ENCODE measurements around the gene EXOC4.

The EXOC4 gene

DNA sequence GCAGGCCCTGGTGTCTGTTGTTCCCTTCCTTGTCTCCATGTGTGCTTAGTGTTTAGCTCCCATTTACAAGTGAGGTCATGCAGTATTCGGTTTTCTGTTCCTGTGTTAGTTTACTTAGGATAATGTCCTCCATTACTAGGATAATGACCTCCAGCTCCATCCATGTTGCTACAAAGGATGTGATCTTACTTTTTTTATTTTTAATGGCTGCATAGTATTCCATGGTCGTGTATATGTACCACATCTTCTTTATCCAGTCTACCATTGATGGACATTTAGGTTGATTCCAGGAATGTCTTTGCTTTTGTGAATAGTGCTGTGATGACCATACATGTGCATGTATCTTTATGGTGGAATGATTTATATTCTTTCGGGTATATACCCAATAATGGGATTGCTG is 333.4 kb downstream of the EXOC4 start:
- H3K23ac ChIP-seq (ENCODE audit: low read depth, low read length, poor library complexity): no peak overlapping the region
- DNase-seq (ENCODE audit: low spot score): no peak
- H2AK5ac ChIP-seq (ENCODE audit: low read depth, low read length): no peak overlapping the region
- H4K91ac ChIP-seq (ENCODE audit: low read depth, low read length, poor library complexity): no peak overlapping the region
- no peak overlapping the region for H2AFZ ChIP-seq (ENCODE audit: low read length)
- H3K4ac ChIP-seq (ENCODE audit: low read length): no peak overlapping the region
- no peak overlapping the region for H3K18ac ChIP-seq (ENCODE audit: low read length)
- no CpG with 5 or more reads among the region's 3 CpGs for WGBS, 2 donors (ENCODE audit: extremely low coverage in 2 of 2, insufficient read length in 2 of 2, insufficient replicate concordance in 1 of 2)
- H2BK12ac ChIP-seq (ENCODE audit: low read length): no peak overlapping the region
- no peak overlapping the region for H2BK15ac ChIP-seq (ENCODE audit: low read length)
- no peaks in the 10 kb centered on the region for H3K9me3 ChIP-seq (replicated peaks in 1 of 2; ENCODE audit: control insufficient read depth in 2 of 2, insufficient read depth in 1 of 2, low read depth in 1 of 2, low read length in 2 of 2)
- H3K36me3 ChIP-seq (replicated peaks in 1 of 2; ENCODE audit: control insufficient read depth in 2 of 2, insufficient read depth in 2 of 2, low read length in 2 of 2): no peaks in the 10 kb centered on the region
- H3K4me1 ChIP-seq (ENCODE audit: control insufficient read depth in 2 of 2, insufficient read depth in 1 of 2, low read depth in 1 of 2, low read length in 2 of 2): no peaks in the 10 kb centered on the region
- no peak overlapping the region for H2BK120ac ChIP-seq (ENCODE audit: low read depth, low read length)
- no peaks in the 10 kb centered on the region for H3K27me3 ChIP-seq (ENCODE audit: control insufficient read depth in 3 of 3, insufficient read depth in 3 of 3, low read depth in 1 of 3, low read length in 3 of 3)
- no peak overlapping the region for H3K4me3 ChIP-seq (ENCODE audit: low read length in 2 of 2)
- H3K9ac ChIP-seq (ENCODE audit: low read depth, low read length, poor library complexity): no peak overlapping the region
- H3K79me1 ChIP-seq (ENCODE audit: low read depth, low read length): no peaks in the 10 kb centered on the region
- no peak overlapping the region for H3K4me2 ChIP-seq (ENCODE audit: insufficient read depth, low read length, poor library complexity, severe bottlenecking)
- H2BK5ac ChIP-seq (ENCODE audit: low read length): no peak overlapping the region
- H4K8ac ChIP-seq (ENCODE audit: low read depth, low read length): no peak overlapping the region
- no peak overlapping the region for H3K14ac ChIP-seq (ENCODE audit: low read length)
- no peak overlapping the region for H3K27ac ChIP-seq (replicated peaks; ENCODE audit: low read length)

DNA sequence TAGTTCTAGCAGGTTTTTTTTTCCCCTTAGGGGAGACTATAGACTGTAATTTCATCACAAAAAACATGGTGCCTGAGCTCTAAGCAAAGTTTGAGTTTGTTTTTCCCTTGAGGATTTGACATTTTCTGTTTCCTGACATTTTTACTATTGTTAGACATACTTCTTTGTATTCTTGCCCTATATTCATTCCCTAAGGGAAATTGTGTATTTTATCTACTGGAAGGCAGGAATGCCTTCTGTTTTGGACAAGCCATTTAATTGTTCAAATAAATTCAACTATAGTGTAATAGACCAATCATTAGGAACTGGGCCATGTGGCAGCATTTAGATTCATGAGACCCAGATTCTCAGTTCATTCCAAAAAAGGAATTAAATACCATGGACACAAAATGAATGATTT is 335.0 kb downstream of the EXOC4 start:
- Histone ChIP-seq H4K91ac (ENCODE audit: low read depth, low read length, poor library complexity) (no peak overlapping the region), H3K4me2 (ENCODE audit: insufficient read depth, low read length, poor library complexity, severe bottlenecking) (no peak overlapping the region), H3K27ac (replicated peaks; ENCODE audit: low read length) (no peak overlapping the region)

DNA sequence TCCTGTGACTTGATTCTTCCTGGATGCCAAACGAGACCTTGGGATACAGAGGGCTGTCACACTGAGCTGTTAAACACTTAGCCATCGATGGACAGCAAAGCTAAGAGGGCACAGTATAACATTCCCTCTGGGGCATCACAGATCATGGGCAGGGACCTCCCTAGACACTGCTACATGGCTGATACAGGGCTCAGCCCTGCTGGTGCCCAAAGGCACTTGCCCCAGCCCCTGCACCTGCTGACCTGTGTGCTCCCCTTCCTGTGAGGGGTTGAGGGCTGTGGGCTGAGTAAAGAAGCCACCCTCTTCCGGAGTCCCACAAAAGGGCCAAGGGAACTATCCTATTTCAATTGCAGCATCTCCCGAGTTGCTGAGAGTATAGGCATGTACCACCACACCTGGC is 337.9 kb downstream of the EXOC4 start:
- Histone ChIP-seq H3K9me3 (replicated peaks in 1 of 2; ENCODE audit: control insufficient read depth in 2 of 2, insufficient read depth in 1 of 2, low read depth in 1 of 2, low read length in 2 of 2) (no peaks in the 10 kb centered on the region), H3K4ac (ENCODE audit: low read length) (no peak overlapping the region), H3K4me3 (ENCODE audit: low read length in 2 of 2) (no peak overlapping the region), H3K27ac (replicated peaks; ENCODE audit: low read length) (no peak overlapping the region), H2BK120ac (ENCODE audit: low read depth, low read length) (no peak overlapping the region), H3K36me3 (replicated peaks in 1 of 2; ENCODE audit: control insufficient read depth in 2 of 2, insufficient read depth in 2 of 2, low read length in 2 of 2) (no peaks in the 10 kb centered on the region), H3K27me3 (ENCODE audit: control insufficient read depth in 3 of 3, insufficient read depth in 3 of 3, low read depth in 1 of 3, low read length in 3 of 3) (no peaks in the 10 kb centered on the region), H3K18ac (ENCODE audit: low read length) (no peak overlapping the region), H2BK15ac (ENCODE audit: low read length) (no peak overlapping the region), H3K23ac (ENCODE audit: low read depth, low read length, poor library complexity) (no peak overlapping the region), H3K14ac (ENCODE audit: low read length) (no peak overlapping the region), H3K4me2 (ENCODE audit: insufficient read depth, low read length, poor library complexity, severe bottlenecking) (no peak overlapping the region), H2AK5ac (ENCODE audit: low read depth, low read length) (no peak overlapping the region), H2BK12ac (ENCODE audit: low read length) (no peak overlapping the region), H2BK5ac (ENCODE audit: low read length) (no peak overlapping the region), H3K4me1 (ENCODE audit: control insufficient read depth in 2 of 2, insufficient read depth in 1 of 2, low read depth in 1 of 2, low read length in 2 of 2) (no peaks in the 10 kb centered on the region), H3K79me1 (ENCODE audit: low read depth, low read length) (no peaks in the 10 kb centered on the region), H2AFZ (ENCODE audit: low read length) (no peak overlapping the region), H3K9ac (ENCODE audit: low read depth, low read length, poor library complexity) (no peak overlapping the region), H4K8ac (ENCODE audit: low read depth, low read length) (no peak overlapping the region), H4K91ac (ENCODE audit: low read depth, low read length, poor library complexity) (no peak overlapping the region)
- no CpG with 5 or more reads among the region's 4 CpGs for WGBS, 2 donors (ENCODE audit: extremely low coverage in 2 of 2, insufficient read length in 2 of 2, insufficient replicate concordance in 1 of 2)
- DNase-seq (ENCODE audit: low spot score): no peak

More for the DNA sequence above, 335.0 kb downstream of the EXOC4 start:
- Histone ChIP-seq H3K4ac (ENCODE audit: low read length) (no peak overlapping the region), H2BK5ac (ENCODE audit: low read length) (no peak overlapping the region), H4K8ac (ENCODE audit: low read depth, low read length) (no peak overlapping the region), H3K9me3 (replicated peaks in 1 of 2; ENCODE audit: control insufficient read depth in 2 of 2, insufficient read depth in 1 of 2, low read depth in 1 of 2, low read length in 2 of 2) (no peaks in the 10 kb centered on the region), H3K18ac (ENCODE audit: low read length) (no peak overlapping the region), H3K27me3 (ENCODE audit: control insufficient read depth in 3 of 3, insufficient read depth in 3 of 3, low read depth in 1 of 3, low read length in 3 of 3) (no peaks in the 10 kb centered on the region), H3K4me3 (ENCODE audit: low read length in 2 of 2) (no peak overlapping the region), H2AFZ (ENCODE audit: low read length) (no peak overlapping the region), H2AK5ac (ENCODE audit: low read depth, low read length) (no peak overlapping the region), H3K36me3 (replicated peaks in 1 of 2; ENCODE audit: control insufficient read depth in 2 of 2, insufficient read depth in 2 of 2, low read length in 2 of 2) (no peaks in the 10 kb centered on the region), H3K79me1 (ENCODE audit: low read depth, low read length) (no peaks in the 10 kb centered on the region), H2BK120ac (ENCODE audit: low read depth, low read length) (no peak overlapping the region), H3K14ac (ENCODE audit: low read length) (no peak overlapping the region), H2BK15ac (ENCODE audit: low read length) (no peak overlapping the region), H2BK12ac (ENCODE audit: low read length) (no peak overlapping the region), H3K23ac (ENCODE audit: low read depth, low read length, poor library complexity) (no peak overlapping the region), H3K4me1 (ENCODE audit: control insufficient read depth in 2 of 2, insufficient read depth in 1 of 2, low read depth in 1 of 2, low read length in 2 of 2) (no peaks in the 10 kb centered on the region), H3K9ac (ENCODE audit: low read depth, low read length, poor library complexity) (no peak overlapping the region)
- no peak for DNase-seq (ENCODE audit: low spot score)

DNA sequence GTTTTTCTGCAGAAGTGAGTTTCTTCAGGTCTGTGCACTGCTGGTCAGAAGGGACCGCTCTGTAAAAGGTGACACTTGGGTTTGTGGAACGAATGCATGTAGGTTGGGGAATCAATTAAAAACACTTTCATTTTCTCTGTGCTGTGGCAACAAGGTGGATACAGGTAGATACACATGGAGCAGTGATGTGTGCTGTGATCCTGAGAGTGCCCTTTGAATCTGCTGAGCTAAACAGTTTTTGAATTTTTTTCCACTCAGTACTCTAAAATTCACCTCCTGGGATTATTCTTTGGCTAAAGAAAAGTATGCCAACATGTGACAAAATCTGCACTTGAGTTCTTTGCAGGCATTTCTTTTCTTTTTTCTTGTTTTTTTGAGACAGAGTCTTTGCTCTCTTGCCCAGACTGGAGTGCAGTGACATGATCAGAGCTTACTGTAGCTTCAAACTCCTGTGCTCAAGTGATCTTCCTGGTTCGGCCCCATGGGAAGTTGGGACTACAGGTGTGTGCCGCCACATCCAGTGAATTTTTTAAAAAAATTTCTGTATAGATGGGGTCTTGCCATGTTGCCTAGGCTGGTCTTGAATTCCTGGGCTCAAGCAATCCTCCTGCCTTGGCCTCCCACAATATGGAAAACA is 338.9 kb downstream of the EXOC4 start:
- no CpG with 5 or more reads among the region's 4 CpGs for WGBS, 2 donors (ENCODE audit: extremely low coverage in 2 of 2, insufficient read length in 2 of 2, insufficient replicate concordance in 1 of 2)
- no peak overlapping the region for H4K91ac ChIP-seq (ENCODE audit: low read depth, low read length, poor library complexity)

More for the DNA sequence above, 338.9 kb downstream of the EXOC4 start:
- Histone ChIP-seq H3K79me1 (ENCODE audit: low read depth, low read length) (no peaks in the 10 kb centered on the region), H3K4ac (ENCODE audit: low read length) (no peak overlapping the region), H3K4me1 (ENCODE audit: control insufficient read depth in 2 of 2, insufficient read depth in 1 of 2, low read depth in 1 of 2, low read length in 2 of 2) (no peaks in the 10 kb centered on the region), H3K14ac (ENCODE audit: low read length) (no peak overlapping the region), H2BK5ac (ENCODE audit: low read length) (no peak overlapping the region), H3K27ac (replicated peaks; ENCODE audit: low read length) (no peak overlapping the region), H2BK12ac (ENCODE audit: low read length) (no peak overlapping the region), H3K23ac (ENCODE audit: low read depth, low read length, poor library complexity) (no peak overlapping the region), H3K36me3 (replicated peaks in 1 of 2; ENCODE audit: control insufficient read depth in 2 of 2, insufficient read depth in 2 of 2, low read length in 2 of 2) (no peaks in the 10 kb centered on the region), H2AK5ac (ENCODE audit: low read depth, low read length) (no peak overlapping the region), H3K27me3 (ENCODE audit: control insufficient read depth in 3 of 3, insufficient read depth in 3 of 3, low read depth in 1 of 3, low read length in 3 of 3) (no peaks in the 10 kb centered on the region), H3K4me3 (ENCODE audit: low read length in 2 of 2) (no peak overlapping the region), H4K8ac (ENCODE audit: low read depth, low read length) (no peak overlapping the region), H3K9me3 (replicated peaks in 1 of 2; ENCODE audit: control insufficient read depth in 2 of 2, insufficient read depth in 1 of 2, low read depth in 1 of 2, low read length in 2 of 2) (no peaks in the 10 kb centered on the region), H2AFZ (ENCODE audit: low read length) (no peak overlapping the region), H3K18ac (ENCODE audit: low read length) (no peak overlapping the region), H3K9ac (ENCODE audit: low read depth, low read length, poor library complexity) (no peak overlapping the region), H2BK15ac (ENCODE audit: low read length) (no peak overlapping the region), H2BK120ac (ENCODE audit: low read depth, low read length) (no peak overlapping the region), H3K4me2 (ENCODE audit: insufficient read depth, low read length, poor library complexity, severe bottlenecking) (no peak overlapping the region)
- no peak for DNase-seq (ENCODE audit: low spot score)
